ENCODE results near the gene MBOAT2.
"Not testable (repeated sequence)": the region's sequence is repeated elsewhere in the genome, so short reads cannot be mapped to it uniquely, and the experiment has no call there.

- TF ChIP-seq, protein P1, sequence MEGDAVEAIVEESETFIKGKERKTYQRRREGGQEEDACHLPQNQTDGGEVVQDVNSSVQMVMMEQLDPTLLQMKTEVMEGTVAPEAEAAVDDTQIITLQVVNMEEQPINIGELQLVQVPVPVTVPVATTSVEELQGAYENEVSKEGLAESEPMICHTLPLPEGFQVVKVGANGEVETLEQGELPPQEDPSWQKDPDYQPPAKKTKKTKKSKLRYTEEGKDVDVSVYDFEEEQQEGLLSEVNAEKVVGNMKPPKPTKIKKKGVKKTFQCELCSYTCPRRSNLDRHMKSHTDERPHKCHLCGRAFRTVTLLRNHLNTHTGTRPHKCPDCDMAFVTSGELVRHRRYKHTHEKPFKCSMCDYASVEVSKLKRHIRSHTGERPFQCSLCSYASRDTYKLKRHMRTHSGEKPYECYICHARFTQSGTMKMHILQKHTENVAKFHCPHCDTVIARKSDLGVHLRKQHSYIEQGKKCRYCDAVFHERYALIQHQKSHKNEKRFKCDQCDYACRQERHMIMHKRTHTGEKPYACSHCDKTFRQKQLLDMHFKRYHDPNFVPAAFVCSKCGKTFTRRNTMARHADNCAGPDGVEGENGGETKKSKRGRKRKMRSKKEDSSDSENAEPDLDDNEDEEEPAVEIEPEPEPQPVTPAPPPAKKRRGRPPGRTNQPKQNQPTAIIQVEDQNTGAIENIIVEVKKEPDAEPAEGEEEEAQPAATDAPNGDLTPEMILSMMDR (IDR thresholded peaks at IDR 0.05): not testable (repeated sequence)
- TF ChIP-seq POLR2A (IDR thresholded peaks at IDR 0.05): not testable (repeated sequence)
Observed at GRCh38 chr2:8902757-8903156, 100.7 kb downstream of the MBOAT2 start.

All from testis (tissue), 2 donors.